ENCODE measurements around the gene MRPS35. TPM values are rescaled to one million over a fixed set of nuclear protein-coding genes. Genes with fewer than 3 reads are reported as not detected.
"Not testable (repeated sequence)": the region's sequence is repeated elsewhere in the genome, so short reads cannot be mapped to it uniquely, and the experiment has no call there.

The MRPS35 gene
- total RNA-seq, 1 donor from 2014 or later = 50.4 TPM

GRCh38 chr12:27733052-27733656 is 22.5 kb downstream of the MRPS35 start:
- Histone ChIP-seq H3K27ac (ENCODE audit: low read depth, low read length) (no peak overlapping the region), H3K4me1 (ENCODE audit: insufficient read depth, low read length) (no peaks in the 10 kb centered on the region), H3K4me2 (ENCODE audit: low read length) (no peak overlapping the region), H3K27me3 (ENCODE audit: insufficient read depth, low read length) (no peaks in the 10 kb centered on the region), H3K36me3 (ENCODE audit: insufficient read depth, low read length) (peaks cover 23% of the 10 kb centered on the region), H3K9ac (ENCODE audit: low read length) (no peak overlapping the region), H3K9me3 (ENCODE audit: insufficient read depth, low read depth, low read length) (no peaks in the 10 kb centered on the region), H2AFZ (ENCODE audit: low read depth, low read length) (no peak overlapping the region), H4K20me1 (ENCODE audit: insufficient read depth, low read length) (peaks cover 13% of the 10 kb centered on the region), H3K79me2 (ENCODE audit: insufficient read depth, low read length) (peaks cover 8% of the 10 kb centered on the region), H3K4me3 (ENCODE audit: insufficient read depth, low read depth, low read length) (no peak overlapping the region)
- DNase-seq (ENCODE audit: low read depth) (peak; percentile 9), FAIRE-seq (no peak)
- H3K27me3 Mint-ChIP-seq (ENCODE audit: low read depth, unreplicated experiment) = no peaks in the 10 kb centered on the region
- H3K36me3 Mint-ChIP-seq (ENCODE audit: low read depth, unreplicated experiment) = no peaks in the 10 kb centered on the region
- H3K4me3 Mint-ChIP-seq (ENCODE audit: unreplicated experiment) = no peak overlapping the region
- no peaks in the 10 kb centered on the region for H3K4me1 Mint-ChIP-seq (ENCODE audit: low read depth, unreplicated experiment)
- TF ChIP-seq, protein P1, sequence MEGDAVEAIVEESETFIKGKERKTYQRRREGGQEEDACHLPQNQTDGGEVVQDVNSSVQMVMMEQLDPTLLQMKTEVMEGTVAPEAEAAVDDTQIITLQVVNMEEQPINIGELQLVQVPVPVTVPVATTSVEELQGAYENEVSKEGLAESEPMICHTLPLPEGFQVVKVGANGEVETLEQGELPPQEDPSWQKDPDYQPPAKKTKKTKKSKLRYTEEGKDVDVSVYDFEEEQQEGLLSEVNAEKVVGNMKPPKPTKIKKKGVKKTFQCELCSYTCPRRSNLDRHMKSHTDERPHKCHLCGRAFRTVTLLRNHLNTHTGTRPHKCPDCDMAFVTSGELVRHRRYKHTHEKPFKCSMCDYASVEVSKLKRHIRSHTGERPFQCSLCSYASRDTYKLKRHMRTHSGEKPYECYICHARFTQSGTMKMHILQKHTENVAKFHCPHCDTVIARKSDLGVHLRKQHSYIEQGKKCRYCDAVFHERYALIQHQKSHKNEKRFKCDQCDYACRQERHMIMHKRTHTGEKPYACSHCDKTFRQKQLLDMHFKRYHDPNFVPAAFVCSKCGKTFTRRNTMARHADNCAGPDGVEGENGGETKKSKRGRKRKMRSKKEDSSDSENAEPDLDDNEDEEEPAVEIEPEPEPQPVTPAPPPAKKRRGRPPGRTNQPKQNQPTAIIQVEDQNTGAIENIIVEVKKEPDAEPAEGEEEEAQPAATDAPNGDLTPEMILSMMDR (IDR thresholded peaks at IDR 0.05; ENCODE audit: insufficient read depth, low read depth, low read length) = peak; percentile 97
- no peak for TF ChIP-seq EZH2 (IDR thresholded peaks at IDR 0.05; ENCODE audit: insufficient read depth, low read length)
- no peak overlapping the region for H3K27ac Mint-ChIP-seq (ENCODE audit: unreplicated experiment)
- no peaks in the 10 kb centered on the region for H3K9me3 Mint-ChIP-seq (ENCODE audit: unreplicated experiment)

- H3K4me2 ChIP-seq (ENCODE audit: low read length) = no peak overlapping the region
- FAIRE-seq (no peak), DNase-seq (ENCODE audit: low read depth) (no peak)
- H3K4me3 ChIP-seq (ENCODE audit: insufficient read depth, low read depth, low read length) = no peak overlapping the region
- peaks cover 13% of the 10 kb centered on the region for H4K20me1 ChIP-seq (ENCODE audit: insufficient read depth, low read length)
- no peak overlapping the region for H3K27ac Mint-ChIP-seq (ENCODE audit: unreplicated experiment)
- TF ChIP-seq, protein P1 (IDR thresholded peaks at IDR 0.05; ENCODE audit: insufficient read depth, low read depth, low read length) = no peak
- TF ChIP-seq EZH2 (IDR thresholded peaks at IDR 0.05; ENCODE audit: insufficient read depth, low read length) = no peak
- no peaks in the 10 kb centered on the region for H3K9me3 ChIP-seq (ENCODE audit: insufficient read depth, low read depth, low read length)
- peaks cover 27% of the 10 kb centered on the region for H3K36me3 ChIP-seq (ENCODE audit: insufficient read depth, low read length)
- H3K9me3 Mint-ChIP-seq (ENCODE audit: unreplicated experiment) = no peaks in the 10 kb centered on the region
- no peak overlapping the region for H3K4me3 Mint-ChIP-seq (ENCODE audit: unreplicated experiment)
- no peak overlapping the region for H2AFZ ChIP-seq (ENCODE audit: low read depth, low read length)
- peaks cover 8% of the 10 kb centered on the region for H3K79me2 ChIP-seq (ENCODE audit: insufficient read depth, low read length)
- H3K4me1 ChIP-seq (ENCODE audit: insufficient read depth, low read length) = no peaks in the 10 kb centered on the region
- no peak overlapping the region for H3K27ac ChIP-seq (ENCODE audit: low read depth, low read length)
- no peak overlapping the region for H3K9ac ChIP-seq (ENCODE audit: low read length)
- H3K27me3 ChIP-seq (ENCODE audit: insufficient read depth, low read length) = no peaks in the 10 kb centered on the region
- H3K4me1 Mint-ChIP-seq (ENCODE audit: low read depth, unreplicated experiment) = no peaks in the 10 kb centered on the region
- H3K27me3 Mint-ChIP-seq (ENCODE audit: low read depth, unreplicated experiment) = no peaks in the 10 kb centered on the region
- H3K36me3 Mint-ChIP-seq (ENCODE audit: low read depth, unreplicated experiment) = no peaks in the 10 kb centered on the region
Measured at GRCh38 chr12:27733791-27734190, 23.2 kb downstream of the MRPS35 start.

DNA sequence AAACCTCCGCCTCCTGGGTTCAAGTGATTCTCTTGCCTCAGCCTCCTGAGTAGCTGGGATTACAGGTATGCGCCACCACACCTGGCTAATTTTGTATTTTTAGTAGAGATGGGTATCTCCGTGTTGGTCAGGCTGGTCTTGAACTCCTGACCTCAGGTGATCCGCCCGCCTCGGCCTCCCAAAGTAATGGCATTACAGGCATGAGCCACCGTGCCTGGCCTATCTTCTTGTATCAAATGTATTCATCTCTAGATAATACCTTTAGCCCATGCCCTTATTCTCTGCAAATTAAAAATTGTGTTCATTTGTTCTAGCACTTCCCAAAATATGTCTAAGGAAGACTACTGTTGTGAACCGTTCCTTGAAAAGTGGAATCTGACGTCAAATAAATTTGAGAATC is 23.7 kb downstream of the MRPS35 start:
- not testable (repeated sequence) for H3K27ac Mint-ChIP-seq (ENCODE audit: unreplicated experiment)
- peaks cover 27% of the 10 kb centered on the region for H3K36me3 ChIP-seq (ENCODE audit: insufficient read depth, low read length)

More for the DNA sequence above, 23.7 kb downstream of the MRPS35 start:
- H3K27ac ChIP-seq (ENCODE audit: low read depth, low read length); H3K27me3 ChIP-seq (ENCODE audit: insufficient read depth, low read length); H3K4me1 Mint-ChIP-seq (ENCODE audit: low read depth, unreplicated experiment); H3K9ac ChIP-seq (ENCODE audit: low read length); H3K36me3 Mint-ChIP-seq (ENCODE audit: low read depth, unreplicated experiment); H4K20me1 ChIP-seq (ENCODE audit: insufficient read depth, low read length); H3K79me2 ChIP-seq (ENCODE audit: insufficient read depth, low read length); H3K4me3 Mint-ChIP-seq (ENCODE audit: unreplicated experiment); H3K9me3 Mint-ChIP-seq (ENCODE audit: unreplicated experiment); H3K4me1 ChIP-seq (ENCODE audit: insufficient read depth, low read length); DNase-seq (ENCODE audit: low read depth); H3K4me3 ChIP-seq (ENCODE audit: insufficient read depth, low read depth, low read length); H3K27me3 Mint-ChIP-seq (ENCODE audit: low read depth, unreplicated experiment); H2AFZ ChIP-seq (ENCODE audit: low read depth, low read length); H3K4me2 ChIP-seq (ENCODE audit: low read length); FAIRE-seq; H3K9me3 ChIP-seq (ENCODE audit: insufficient read depth, low read depth, low read length): not testable (repeated sequence)

Data from astrocyte (in vitro differentiated cells and primary cell).